PC-3 (cell line): Measurements from ENCODE around the gene NUDT13. TPM values are rescaled to one million over a fixed set of nuclear protein-coding genes. Genes with fewer than 3 reads are reported as not detected.

ENCODE experiments used
- ATAC-seq: fragments of 200-7000 bp; cut with Tn5 transposase; 2 replicates; pipeline ENCODE4 v1.9.1; 2020; ENCODE audit warnings: mild to moderate bottlenecking, moderate library complexity
- BruUV-seq: library from RNA; stranded (reverse); fragments of 400-500 nt; replicated peaks from 2 replicates; lab custom pipeline; 2021; lab: Mats Ljungman, UMichigan
- CTCF ChIA-PET: fragments of 300-600 bp; sonication (Branson Sonifier 250); formaldehyde crosslinking; loops from one replicate; lab custom pipeline; 2022; ENCODE audit warnings: antibody characterized with exemption; lab: Charles Lee
- POLR2A ChIA-PET: fragments of 300-600 bp; sonication (Branson Sonifier 250); formaldehyde crosslinking; loops from one replicate; lab custom pipeline; 2022; ENCODE audit warnings: antibody characterized with exemption; ENCODE audit not compliant: unreplicated experiment; lab: Charles Lee
- DNase-seq: peaks from one replicate; pipeline ENCODE4 v3.0.0-alpha.2; 2015
- H2AFZ ChIP-seq: fragments of 300-600 bp; sonication (generic); 2 replicates; pipeline ENCODE4 v1.6.0; 2016; ENCODE audit warnings: antibody characterized with exemption, low read length
- H3F3A ChIP-seq: fragments of 300-600 bp; sonication (generic); one replicate; pipeline ENCODE4 v1.6.0; 2017; ENCODE audit warnings: antibody characterized with exemption, low read length, control low read depth, mild to moderate bottlenecking; ENCODE audit not compliant: unreplicated experiment
- H3K27ac ChIP-seq: fragments of 300-600 bp; sonication (generic); 2 replicates; pipeline ENCODE4 v1.5.1; 2016; ENCODE audit warnings: mild to moderate bottlenecking, low read length
- H3K27me3 ChIP-seq: fragments of 300-600 bp; sonication (generic); 2 replicates; pipeline ENCODE4 v1.6.1; 2016; ENCODE audit warnings: low read length, mixed read lengths
- H3K36me3 ChIP-seq: fragments of 300-600 bp; sonication (generic); 2 replicates; pipeline ENCODE4 v1.6.1; 2016; ENCODE audit warnings: low read depth, mixed run types, low read length, mixed read lengths
- H3K4me1 ChIP-seq: fragments of 300-600 bp; sonication (generic); 2 replicates; pipeline ENCODE4 v1.5.1; 2016; ENCODE audit warnings: low read length; ENCODE audit not compliant: insufficient read depth
- H3K4me2 ChIP-seq: fragments of 300-600 bp; sonication (generic); 2 replicates; pipeline ENCODE4 v1.6.0; 2016; ENCODE audit warnings: low read length
- H3K4me3 ChIP-seq: fragments of 300-600 bp; sonication (generic); 2 replicates; pipeline ENCODE4 v1.5.1; 2016; ENCODE audit warnings: mild to moderate bottlenecking, low read length, mixed read lengths
- H3K79me2 ChIP-seq: fragments of 300-600 bp; sonication (generic); 2 replicates; pipeline ENCODE4 v1.6.1; 2017; ENCODE audit warnings: low read length, mixed read lengths
- H3K9ac ChIP-seq: fragments of 300-600 bp; sonication (generic); 2 replicates; pipeline ENCODE4 v1.6.0; 2016; ENCODE audit warnings: mild to moderate bottlenecking, low read length
- H3K9me2 ChIP-seq: fragments of 300-600 bp; sonication (generic); replicated peaks from 2 replicates; pipeline ENCODE4 v1.6.1; 2016; ENCODE audit warnings: mixed run types, low read length, mixed read lengths
- H3K9me3 ChIP-seq: fragments of 300-600 bp; sonication (generic); 2 replicates; pipeline ENCODE4 v1.6.1; 2016; ENCODE audit warnings: low read length, mixed read lengths
- H4K20me1 ChIP-seq: fragments of 300-600 bp; sonication (generic); 2 replicates; pipeline ENCODE4 v1.6.1; 2016; ENCODE audit warnings: low read length, mixed read lengths
- EZH2 ChIP-seq: fragments of 300-600 bp; sonication (generic); IDR thresholded peaks from one replicate; pipeline ENCODE4 v1.6.1; 2017; ENCODE audit warnings: antibody characterized with exemption, mild to moderate bottlenecking, low read length; ENCODE audit not compliant: unreplicated experiment
- EZH2phosphoT487 ChIP-seq: fragments of 300-600 bp; sonication (generic); IDR thresholded peaks from 2 replicates; pipeline ENCODE4 v1.6.1; 2018; ENCODE audit warnings: mild to moderate bottlenecking, antibody characterized with exemption, low read length, borderline replicate concordance
- intact Hi-C: fragments of 100-400 bp; cut with micrococcal nuclease; formaldehyde crosslinking; loops from 2 replicates; pipeline ENCODE4 v1.9.0; 2023
- total RNA-seq: library from RNA; depleted of rRNA; stranded (reverse); fragments of >200 nt; gene quantifications from 2 replicates; pipeline ENCODE4 v1.2.3, GENCODE V29; 2014
- TF ChIP-seq, protein P1 (sequence below): fragments of 300-600 bp; sonication (generic); conservative IDR thresholded peaks from 2 replicates; pipeline ENCODE4 v1.5.1; 2017; ENCODE audit warnings: antibody characterized with exemption, low read depth, mild to moderate bottlenecking, low read length

Gene NUDT13
- total RNA-seq, 1 experiment from 2014 or later = 1.8 TPM

DNA sequence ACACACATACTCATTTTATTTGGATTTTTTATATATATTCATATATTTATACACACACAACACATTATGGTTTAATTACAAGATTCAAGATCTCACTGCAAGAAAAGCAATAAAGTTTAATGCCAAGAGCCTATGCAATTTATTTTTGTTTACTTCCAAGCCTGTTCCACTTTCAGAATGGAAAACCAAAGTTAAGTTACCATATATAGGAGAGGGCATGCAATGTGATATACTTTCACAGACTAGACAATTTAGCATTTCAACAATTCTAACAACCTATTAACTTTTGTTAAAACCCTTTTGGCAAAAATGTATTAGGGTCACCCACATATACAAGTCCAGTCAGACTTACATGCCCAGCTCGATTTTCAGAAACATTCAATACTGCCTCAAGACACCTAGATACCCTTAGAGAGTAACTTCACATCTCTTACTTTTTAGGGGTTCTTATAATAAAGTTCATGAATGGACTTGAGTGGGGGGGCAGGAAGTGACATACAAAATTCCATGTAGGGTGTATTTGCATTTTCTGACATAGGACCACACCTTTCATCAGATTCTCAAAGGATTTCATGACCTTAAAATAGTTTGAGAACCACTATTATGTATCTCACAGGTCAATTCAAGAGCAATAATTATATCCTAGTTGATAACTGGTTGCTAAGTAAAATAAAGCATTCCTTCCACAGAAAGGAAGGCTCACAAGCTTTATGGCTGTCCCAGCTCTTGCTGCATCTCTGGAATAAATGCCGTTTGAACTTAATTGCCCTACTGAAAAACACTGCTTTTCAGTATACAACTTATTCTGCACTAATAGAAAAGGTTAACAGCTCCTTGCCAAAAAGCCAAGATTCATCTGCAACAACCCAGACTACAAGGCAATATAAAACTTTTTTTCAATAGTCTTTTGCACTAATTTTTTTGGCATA lies 16.1 kb upstream of the NUDT13 start:
- Histone ChIP-seq H3K4me3 (peak overlapping the region; percentile 64), H3K36me3 (peaks cover 4% of the 10 kb centered on the region; the same call in 1 of the 2 replicates), H3K27ac (no peak overlapping the region), H3K4me1 (peaks cover 20% of the 10 kb centered on the region), H3K9me2 (no peaks in the 10 kb centered on the region), H3K9me3 (no peaks in the 10 kb centered on the region), H3K27me3 (no peaks in the 10 kb centered on the region), H3K79me2 (peaks cover 71% of the 10 kb centered on the region), H3K9ac (peak overlapping the region; percentile 71), H3F3A (no peaks in the 10 kb centered on the region), H4K20me1 (peaks cover 28% of the 10 kb centered on the region), H2AFZ (peak overlapping the region; percentile 78; the same call in 1 of the 2 replicates), H3K4me2 (peak overlapping the region; percentile 78)
- peak; percentile 59 for DNase-seq
- POLR2A ChIA-PET = interaction anchor here (0.5 to 0.6 kb wide), 4 partner anchors 75 to 197 kb away, joined by 3 to 6 read pairs (median 5); no protein-coding TSS in a partner anchor
- intact Hi-C loops = no loop called here
- CTCF ChIA-PET = interaction anchor here (0.6 to 1.7 kb wide), 5 partner anchors 33 to 170 kb away, joined by 3 to 19 read pairs (median 10); partner anchors contain the start of genes ECD and FAM149B1
- TF ChIP-seq, protein P1, sequence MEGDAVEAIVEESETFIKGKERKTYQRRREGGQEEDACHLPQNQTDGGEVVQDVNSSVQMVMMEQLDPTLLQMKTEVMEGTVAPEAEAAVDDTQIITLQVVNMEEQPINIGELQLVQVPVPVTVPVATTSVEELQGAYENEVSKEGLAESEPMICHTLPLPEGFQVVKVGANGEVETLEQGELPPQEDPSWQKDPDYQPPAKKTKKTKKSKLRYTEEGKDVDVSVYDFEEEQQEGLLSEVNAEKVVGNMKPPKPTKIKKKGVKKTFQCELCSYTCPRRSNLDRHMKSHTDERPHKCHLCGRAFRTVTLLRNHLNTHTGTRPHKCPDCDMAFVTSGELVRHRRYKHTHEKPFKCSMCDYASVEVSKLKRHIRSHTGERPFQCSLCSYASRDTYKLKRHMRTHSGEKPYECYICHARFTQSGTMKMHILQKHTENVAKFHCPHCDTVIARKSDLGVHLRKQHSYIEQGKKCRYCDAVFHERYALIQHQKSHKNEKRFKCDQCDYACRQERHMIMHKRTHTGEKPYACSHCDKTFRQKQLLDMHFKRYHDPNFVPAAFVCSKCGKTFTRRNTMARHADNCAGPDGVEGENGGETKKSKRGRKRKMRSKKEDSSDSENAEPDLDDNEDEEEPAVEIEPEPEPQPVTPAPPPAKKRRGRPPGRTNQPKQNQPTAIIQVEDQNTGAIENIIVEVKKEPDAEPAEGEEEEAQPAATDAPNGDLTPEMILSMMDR = no peak
- TF ChIP-seq EZH2 = no peak
- TF ChIP-seq EZH2phosphoT487 = no peak
- no TSS peak for BruUV-seq
- no peak for ATAC-seq

GRCh38 chr10:73094986-73095480 lies 15.2 kb upstream of the NUDT13 start:
- CTCF ChIA-PET = interaction anchor here (0.6 to 1.7 kb wide), 9 partner anchors 28 to 169 kb away, joined by 3 to 19 read pairs (median 8); partner anchors contain the start of genes ECD and FAM149B1
- no peaks in the 10 kb centered on the region for H3K9me3 ChIP-seq
- peak overlapping the region; percentile 71 for H3K9ac ChIP-seq
- peak; percentile 32 for DNase-seq
- H3K36me3 ChIP-seq = peaks cover 3% of the 10 kb centered on the region; the same call in 1 of the 2 replicates
- no peak for ATAC-seq
- BruUV-seq = no TSS peak
- H4K20me1 ChIP-seq = peaks cover 28% of the 10 kb centered on the region
- H3K4me1 ChIP-seq = peaks cover 20% of the 10 kb centered on the region
- H2AFZ ChIP-seq = peak overlapping the region; percentile 78
- no peaks in the 10 kb centered on the region for H3K9me2 ChIP-seq
- TF ChIP-seq EZH2phosphoT487 (no peak), EZH2 (no peak)
- TF ChIP-seq, protein P1 = no peak
- H3K27me3 ChIP-seq = no peaks in the 10 kb centered on the region
- H3K4me2 ChIP-seq = peak overlapping the region; percentile 78
- POLR2A ChIA-PET = interaction anchor here (0.5 to 1.1 kb wide), 8 partner anchors 15 to 402 kb away, joined by 3 to 21 read pairs (median 7); partner anchors contain the start of gene DNAJC9
- H3F3A ChIP-seq = no peaks in the 10 kb centered on the region
- H3K79me2 ChIP-seq = peaks cover 63% of the 10 kb centered on the region
- H3K4me3 ChIP-seq = peak overlapping the region; percentile 64
- peak overlapping the region; percentile 34; the same call in 1 of the 2 replicates for H3K27ac ChIP-seq
- intact Hi-C loops = loop anchor here (1.0 to 5.0 kb wide), 2 partner anchors 51 to 262 kb away; partner anchors contain the start of gene CFAP70
